IMR-90 (cell line): ENCODE data around the gene LECT2. TPM values are rescaled to one million over a fixed set of nuclear protein-coding genes. Genes with fewer than 3 reads are reported as not detected.

Experiments
- ATAC-seq: fragments of 200-7000 bp; cut with Tn5 transposase; 2 replicates; pipeline ENCODE4 v1.9.1; 2020; ENCODE audit warnings: low read depth, mild to moderate bottlenecking, moderate library complexity
- BruUV-seq: library from RNA; stranded (reverse); fragments of 400-500 nt; replicated peaks from 2 replicates; lab custom pipeline; 2021; lab: Mats Ljungman, UMichigan
- CTCF ChIA-PET: fragments of 300-600 bp; formaldehyde crosslinking; extraction: SDS; loops from one replicate; lab custom pipeline; 2021; ENCODE audit warnings: antibody characterized with exemption; lab: Yijun Ruan, JAX
- POLR2A ChIA-PET: fragments of 300-600 bp; sonication (Branson Sonifier 250); formaldehyde crosslinking; loops from one replicate; lab custom pipeline; 2022; ENCODE audit warnings: antibody characterized with exemption; ENCODE audit not compliant: unreplicated experiment; lab: Charles Lee
- DNase-seq: peaks from one replicate; pipeline ENCODE4 v3.0.0; 2013
- H2AFZ ChIP-seq: replicated peaks from 2 replicates; pipeline ENCODE3; 2013; ENCODE audit warnings: low read length, mild to moderate bottlenecking; ENCODE audit not compliant: poor library complexity
- H2AK5ac ChIP-seq: 2 replicates; pipeline ENCODE4 v1.6.1; 2013; ENCODE audit warnings: low read depth, low read length, inconsistent platforms
- H2AK9ac ChIP-seq: replicated peaks from 2 replicates; pipeline ENCODE3; 2013; ENCODE audit warnings: mild to moderate bottlenecking, low read depth, low read length, moderate library complexity; ENCODE audit not compliant: poor library complexity
- H2BK120ac ChIP-seq: 2 replicates; pipeline ENCODE4 v1.6.1; 2013; ENCODE audit warnings: low read depth, low read length, inconsistent platforms
- H2BK15ac ChIP-seq: 3 replicates; pipeline ENCODE4 v1.6.1; 2013; ENCODE audit warnings: low read depth, low read length, inconsistent platforms
- H2BK20ac ChIP-seq: 2 replicates; pipeline ENCODE4 v1.6.1; 2013; ENCODE audit warnings: low read depth, mild to moderate bottlenecking, inconsistent platforms, low read length, moderate library complexity
- H2BK5ac ChIP-seq: 2 replicates; pipeline ENCODE4 v1.6.1; 2013; ENCODE audit warnings: mild to moderate bottlenecking, low read depth, low read length, inconsistent platforms; ENCODE audit not compliant: poor library complexity, severe bottlenecking
- H3K14ac ChIP-seq: replicated peaks from 2 replicates; pipeline ENCODE4 v1.6.1; 2013; ENCODE audit warnings: low read depth, low read length, inconsistent platforms
- H3K18ac ChIP-seq: 2 replicates; pipeline ENCODE4 v1.6.1; 2013; ENCODE audit warnings: low read depth, low read length, control low read depth
- H3K23ac ChIP-seq: 2 replicates; pipeline ENCODE4 v1.6.1; 2013; ENCODE audit warnings: low read depth, low read length, inconsistent platforms
- H3K27ac ChIP-seq: 2 replicates; pipeline ENCODE4 v1.5.1; 2013; ENCODE audit warnings: mild to moderate bottlenecking, control low read depth, low read length; ENCODE audit not compliant: insufficient read depth
- H3K27me3 ChIP-seq: 2 replicates; pipeline ENCODE4 v1.6.1; 2013; ENCODE audit warnings: low read length; ENCODE audit not compliant: control insufficient read depth, insufficient read depth
- H3K36me3 ChIP-seq: 2 replicates; pipeline ENCODE4 v1.6.1; 2013; ENCODE audit warnings: low read length, mixed read lengths; ENCODE audit not compliant: control insufficient read depth, insufficient read depth
- H3K4ac ChIP-seq: 2 replicates; pipeline ENCODE4 v1.6.1; 2013; ENCODE audit warnings: low read depth, low read length, inconsistent platforms
- H3K4me1 ChIP-seq: 2 replicates; pipeline ENCODE4 v1.6.1; 2013; ENCODE audit warnings: low read length, mixed read lengths; ENCODE audit not compliant: control insufficient read depth, insufficient read depth
- H3K4me2 ChIP-seq: 2 replicates; pipeline ENCODE4 v1.6.1; 2013; ENCODE audit warnings: low read depth, mild to moderate bottlenecking, control low read depth, low read length, moderate library complexity
- H3K4me3 ChIP-seq: 2 replicates; pipeline ENCODE4 v1.5.1; 2013; ENCODE audit warnings: low read depth, mild to moderate bottlenecking, control low read depth, low read length, moderate library complexity; ENCODE audit not compliant: insufficient read depth
- H3K56ac ChIP-seq: 2 replicates; pipeline ENCODE4 v1.6.1; 2013; ENCODE audit warnings: low read length, inconsistent platforms; ENCODE audit not compliant: insufficient read depth; ENCODE audit errors: extremely low read depth
- H3K79me1 ChIP-seq, 2 experiments: 2 replicates each; pipeline ENCODE4 v1.6.1; 2013; ENCODE audit warnings: low read length in 2 of 2, inconsistent platforms in 1 of 2, low read depth in 1 of 2
- H3K9ac ChIP-seq: 2 replicates; pipeline ENCODE4 v1.6.1; 2013; ENCODE audit warnings: low read depth, low read length, control low read depth
- H3K9me1 ChIP-seq: 2 replicates; pipeline ENCODE4 v1.6.1; 2013; ENCODE audit warnings: low read length, inconsistent platforms; ENCODE audit not compliant: insufficient read depth
- H3K9me3 ChIP-seq: 2 replicates; pipeline ENCODE4 v1.6.1; 2013; ENCODE audit warnings: low read length; ENCODE audit not compliant: control insufficient read depth, insufficient read depth
- H4K20me1 ChIP-seq: 2 replicates; pipeline ENCODE4 v1.6.1; 2013; ENCODE audit warnings: low read length, inconsistent platforms; ENCODE audit not compliant: insufficient read depth
- H4K5ac ChIP-seq: 2 replicates; pipeline ENCODE4 v1.6.1; 2013; ENCODE audit warnings: mild to moderate bottlenecking, low read depth, low read length, control low read depth
- H4K8ac ChIP-seq, 2 experiments: 2 replicates each; pipeline ENCODE4 v1.6.1; 2013; ENCODE audit warnings: low read depth in 2 of 2, low read length in 2 of 2, control low read depth in 1 of 2, inconsistent platforms in 1 of 2
- H4K91ac ChIP-seq: 2 replicates; pipeline ENCODE4 v1.6.1; 2013; ENCODE audit warnings: low read depth, low read length, inconsistent platforms; ENCODE audit not compliant: insufficient read depth
- CEBPB ChIP-seq: IDR thresholded peaks from 2 replicates; pipeline ENCODE4 v1.6.1; 2012; ENCODE audit warnings: low read depth, low read length, improper control_type of control experiment
- CHD1 ChIP-seq: IDR thresholded peaks from 2 replicates; pipeline ENCODE4 v1.6.1; 2012; ENCODE audit warnings: low read depth, low read length, improper control_type of control experiment
- FOS ChIP-seq: fragments of 150-350 bp; IDR thresholded peaks from 2 replicates; pipeline ENCODE4 v1.6.1; 2016; ENCODE audit warnings: low read depth, low read length
- MAZ ChIP-seq: IDR thresholded peaks from 2 replicates; pipeline ENCODE4 v1.6.1; 2012; ENCODE audit warnings: low read depth, mild to moderate bottlenecking, low read length, improper control_type of control experiment, moderate library complexity, borderline replicate concordance
- NFE2L2 ChIP-seq: fragments of 150-350 bp; IDR thresholded peaks from 2 replicates; pipeline ENCODE4 v1.6.1; 2016; ENCODE audit warnings: low read depth, mild to moderate bottlenecking, low read length
- RAD21 ChIP-seq: IDR thresholded peaks from 2 replicates; pipeline ENCODE4 v1.6.1; 2012; ENCODE audit warnings: low read length, improper control_type of control experiment
- RCOR1 ChIP-seq: IDR thresholded peaks from 2 replicates; pipeline ENCODE4 v1.6.1; 2012; ENCODE audit warnings: mild to moderate bottlenecking, low read length, improper control_type of control experiment; ENCODE audit not compliant: insufficient replicate concordance
- RFX5 ChIP-seq: IDR thresholded peaks from 2 replicates; pipeline ENCODE4 v1.8.0; 2012; ENCODE audit warnings: low read depth, mild to moderate bottlenecking, low read length, moderate library complexity
- WGBS, 2 experiments: methylation state at CpG; one replicate each; pipeline versions ENCODE4 v1.1.5 to v1.1.7; 2013; ENCODE audit warnings: missing lambda C conversion rate in 2 of 2; ENCODE audit not compliant: insufficient read length in 1 of 2; ENCODE audit errors: extremely low coverage in 2 of 2; 5-methylcytosine and 5-hydroxymethylcytosine counted together
- dilution Hi-C: fragments of 300-500 bp; cut with HindIII; formaldehyde crosslinking; loops from one replicate; pipeline ENCODE4 v1.14.3; 2018; ENCODE audit warnings: low sequenced_read_pairs; ENCODE audit not compliant: unreplicated experiment
- in situ Hi-C: fragments of 300-500 bp; cut with MboI; formaldehyde crosslinking; loops from 3 replicates; pipeline ENCODE4 v1.14.3; 2019; ENCODE audit warnings: low sequenced_read_pairs, inconsistent platforms, mixed read lengths
- intact Hi-C: fragments of 100-400 bp; cut with micrococcal nuclease; formaldehyde crosslinking; loops from 2 replicates; pipeline ENCODE4 v1.10.0; 2022
- polyA plus RNA-seq, 3 experiments: library from polyadenylated mRNA; depleted of rRNA; stranded (reverse); fragments of >200 nt; gene quantifications; 2 replicates each; pipeline ENCODE4 v1.2.3, GENCODE V29; 2012; ENCODE audit warnings: low replicate concordance in 1 of 3
- total RNA-seq: library from RNA; depleted of rRNA; stranded (reverse); fragments of >200 nt; gene quantifications from 2 replicates; pipeline ENCODE4 v1.2.3, GENCODE V29; 2012
- TF ChIP-seq, protein P1 (sequence below): fragments of 150-350 bp; IDR thresholded peaks from 2 replicates; pipeline ENCODE4 v1.6.1; 2017; ENCODE audit warnings: mild to moderate bottlenecking, antibody characterized with exemption, low read length, low read depth
- TF ChIP-seq, protein P2 (sequence below): conservative IDR thresholded peaks from 2 replicates; pipeline ENCODE4 v1.5.1; 2012; ENCODE audit warnings: mild to moderate bottlenecking, low read depth, low read length, improper control_type of control experiment

The LECT2 gene
- total and polyA plus RNA-seq, 2 of the 4 experiments (the other 2 are of a cell fraction) = not detected

DNA sequence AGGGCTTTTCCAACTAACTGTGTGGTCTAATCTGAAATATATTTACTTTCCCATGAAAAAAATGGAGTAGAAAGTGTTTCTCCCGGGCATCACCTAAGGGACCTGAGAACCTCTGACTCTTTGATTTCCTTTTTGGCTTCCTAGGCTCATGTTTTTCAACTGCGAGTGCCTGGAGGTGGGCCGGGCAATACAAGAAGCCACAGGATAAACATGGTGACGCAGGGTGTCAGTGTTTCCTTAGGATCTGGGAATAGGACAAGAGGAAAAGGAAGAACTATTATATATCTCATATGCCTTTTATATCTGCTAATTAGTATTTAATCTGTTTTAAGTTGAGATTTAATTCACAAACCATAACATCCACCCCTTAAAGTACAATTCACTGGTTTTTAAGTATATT, 11.4 kb upstream of the LECT2 start:
- H3K9me3 ChIP-seq = no peaks in the 10 kb centered on the region
- POLR2A ChIA-PET = interaction anchor here (0.7 kb wide), 1 partner anchor 62 kb away, joined by 5 read pairs; no protein-coding TSS in a partner anchor
- no peak overlapping the region for H3K18ac ChIP-seq
- TF ChIP-seq CHD1 = no peak
- TF ChIP-seq RCOR1 = no peak
- TF ChIP-seq FOS = no peak
- no peak for TF ChIP-seq NFE2L2
- TF ChIP-seq CEBPB = no peak
- no peak for TF ChIP-seq MAZ
- TF ChIP-seq, protein P1, sequence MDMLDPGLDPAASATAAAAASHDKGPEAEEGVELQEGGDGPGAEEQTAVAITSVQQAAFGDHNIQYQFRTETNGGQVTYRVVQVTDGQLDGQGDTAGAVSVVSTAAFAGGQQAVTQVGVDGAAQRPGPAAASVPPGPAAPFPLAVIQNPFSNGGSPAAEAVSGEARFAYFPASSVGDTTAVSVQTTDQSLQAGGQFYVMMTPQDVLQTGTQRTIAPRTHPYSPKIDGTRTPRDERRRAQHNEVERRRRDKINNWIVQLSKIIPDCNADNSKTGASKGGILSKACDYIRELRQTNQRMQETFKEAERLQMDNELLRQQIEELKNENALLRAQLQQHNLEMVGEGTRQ = no peak
- TF ChIP-seq, protein P2, sequence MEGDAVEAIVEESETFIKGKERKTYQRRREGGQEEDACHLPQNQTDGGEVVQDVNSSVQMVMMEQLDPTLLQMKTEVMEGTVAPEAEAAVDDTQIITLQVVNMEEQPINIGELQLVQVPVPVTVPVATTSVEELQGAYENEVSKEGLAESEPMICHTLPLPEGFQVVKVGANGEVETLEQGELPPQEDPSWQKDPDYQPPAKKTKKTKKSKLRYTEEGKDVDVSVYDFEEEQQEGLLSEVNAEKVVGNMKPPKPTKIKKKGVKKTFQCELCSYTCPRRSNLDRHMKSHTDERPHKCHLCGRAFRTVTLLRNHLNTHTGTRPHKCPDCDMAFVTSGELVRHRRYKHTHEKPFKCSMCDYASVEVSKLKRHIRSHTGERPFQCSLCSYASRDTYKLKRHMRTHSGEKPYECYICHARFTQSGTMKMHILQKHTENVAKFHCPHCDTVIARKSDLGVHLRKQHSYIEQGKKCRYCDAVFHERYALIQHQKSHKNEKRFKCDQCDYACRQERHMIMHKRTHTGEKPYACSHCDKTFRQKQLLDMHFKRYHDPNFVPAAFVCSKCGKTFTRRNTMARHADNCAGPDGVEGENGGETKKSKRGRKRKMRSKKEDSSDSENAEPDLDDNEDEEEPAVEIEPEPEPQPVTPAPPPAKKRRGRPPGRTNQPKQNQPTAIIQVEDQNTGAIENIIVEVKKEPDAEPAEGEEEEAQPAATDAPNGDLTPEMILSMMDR = no peak
- TF ChIP-seq RAD21 = no peak
- no peak for TF ChIP-seq RFX5
- CTCF ChIA-PET = interaction anchor here (1.2 kb wide), 1 partner anchor 11 kb away, joined by 3 read pairs; no protein-coding TSS in a partner anchor
- no peak overlapping the region for H2BK20ac ChIP-seq
- 0 out of 2 replicates have a peak, but pooled peaks cover 2% of the 10 kb centered on the region for H3K4me1 ChIP-seq
- no peak overlapping the region for H3K23ac ChIP-seq
- H2AK9ac ChIP-seq = no peak overlapping the region
- H3K9me1 ChIP-seq = 0 out of 2 replicates have a peak, but pooled peaks cover 4% of the 10 kb centered on the region
- no TSS peak for BruUV-seq
- H2BK120ac ChIP-seq = 0 out of 2 replicates have a peak overlapping the region, but pooled peaks have one; percentile 17
- intact Hi-C loops = no loop called here
- H3K27ac ChIP-seq = no peak overlapping the region
- no peak overlapping the region for H2BK15ac ChIP-seq
- H4K5ac ChIP-seq = no peak overlapping the region
- no peak overlapping the region for H3K56ac ChIP-seq
- H2AFZ ChIP-seq = no peak overlapping the region
- in situ Hi-C loops = no loop called here
- H3K36me3 ChIP-seq = no peaks in the 10 kb centered on the region
- H3K27me3 ChIP-seq = no peaks in the 10 kb centered on the region
- H3K4me2 ChIP-seq = no peak overlapping the region
- H2AK5ac ChIP-seq = no peak overlapping the region
- H4K91ac ChIP-seq = no peak overlapping the region
- DNase-seq (no peak), ATAC-seq (no peak)
- no peaks in the 10 kb centered on the region for H3K79me1 ChIP-seq
- H3K9ac ChIP-seq = no peak overlapping the region
- no peak overlapping the region for H3K4ac ChIP-seq
- WGBS, 2 experiments = no CpG with 5 or more reads among the region's 4 CpGs
- no peak overlapping the region for H2BK5ac ChIP-seq
- no peaks in the 10 kb centered on the region for H4K20me1 ChIP-seq
- H3K14ac ChIP-seq = no peak overlapping the region
- H4K8ac ChIP-seq = no peak overlapping the region
- H3K4me3 ChIP-seq = no peak overlapping the region
- dilution Hi-C loops = no loop called here
